NCI-H460 (cell line): Measurements from ENCODE around the gene KRT79. TPM values are rescaled to one million over a fixed set of nuclear protein-coding genes. Genes with fewer than 3 reads are reported as not detected.

ENCODE experiments used
- DNase-seq: peaks from one replicate; pipeline ENCODE4 v3.0.0-alpha.2; 2016; ENCODE audit warnings: low read depth; ENCODE audit errors: extremely low read depth
- total RNA-seq: library from RNA; depleted of rRNA; stranded (reverse); fragments of >200 nt; shearing (Covaris generic); gene quantifications from 2 replicates; pipeline ENCODE4 v1.2.3, GENCODE V29; 2014

Gene KRT79
- total RNA-seq, 1 experiment from 2014 or later: not detected

GRCh38 chr12:52794479-52795331 is 39.4 kb downstream of the KRT79 start:
- DNase-seq: no peak

- DNase-seq: no peak
Observed at GRCh38 chr12:52792185-52793029, 41.7 kb downstream of the KRT79 start.

GRCh38 chr12:52791271-52792184 is 42.6 kb downstream of the KRT79 start:
- DNase-seq: no peak

- DNase-seq: no peak
Observed at GRCh38 chr12:52790427-52791270, 43.5 kb downstream of the KRT79 start.

- DNase-seq: no peak
Observed at GRCh38 chr12:52789637-52790426, 44.3 kb downstream of the KRT79 start.

- DNase-seq: no peak
Observed at GRCh38 chr12:52788876-52789636, 45.1 kb downstream of the KRT79 start.

GRCh38 chr12:52788192-52788875 is 45.8 kb downstream of the KRT79 start:
- no peak for DNase-seq

GRCh38 chr12:52787324-52788191 is 46.6 kb downstream of the KRT79 start:
- DNase-seq: no peak

GRCh38 chr12:52784909-52785308 is 49.2 kb downstream of the KRT79 start:
- DNase-seq: no peak

GRCh38 chr12:52783563-52784316 is 50.4 kb downstream of the KRT79 start:
- DNase-seq: no peak

GRCh38 chr12:52782502-52782901 is 51.6 kb downstream of the KRT79 start:
- DNase-seq: no peak

- DNase-seq: no peak
Observed at GRCh38 chr12:52781399-52782082, 52.6 kb downstream of the KRT79 start.

- no peak for DNase-seq
Observed at GRCh38 chr12:52779914-52780313, 54.2 kb downstream of the KRT79 start.

GRCh38 chr12:52778833-52779232 is 55.3 kb downstream of the KRT79 start:
- no peak for DNase-seq

- DNase-seq: no peak
Observed at GRCh38 chr12:52777566-52777965, 56.5 kb downstream of the KRT79 start.
